Measurements from ENCODE around the gene GPC6.

Gene GPC6

DNA sequence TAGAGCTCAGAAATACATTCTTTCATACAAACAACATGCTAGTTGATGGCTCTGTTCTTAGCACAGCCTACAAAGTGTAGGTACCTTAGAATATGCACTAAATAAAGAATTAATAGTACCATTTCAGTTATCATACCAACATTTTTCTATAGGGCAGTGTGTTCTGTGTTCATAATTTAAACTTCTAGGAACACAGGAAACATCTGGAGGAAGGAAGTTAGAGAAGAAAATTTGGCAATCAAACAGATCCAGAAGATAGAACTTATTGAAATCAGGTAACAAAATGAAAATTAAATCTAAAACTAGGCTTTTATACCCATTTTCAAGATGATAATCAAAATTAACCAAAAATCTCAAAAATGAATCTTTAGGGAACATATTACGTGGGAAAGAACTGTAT lies 725.3 kb downstream of the GPC6 start:
- in situ Hi-C loops (cut with HindIII; ENCODE audit: low pct_ligation_motif_present, low sequenced_read_pairs) = no loop called here
- no peak overlapping the region for H3K27ac ChIP-seq
- H3K36me3 ChIP-seq (replicated peaks) = no peaks in the 10 kb centered on the region
- TF ChIP-seq, protein P1, sequence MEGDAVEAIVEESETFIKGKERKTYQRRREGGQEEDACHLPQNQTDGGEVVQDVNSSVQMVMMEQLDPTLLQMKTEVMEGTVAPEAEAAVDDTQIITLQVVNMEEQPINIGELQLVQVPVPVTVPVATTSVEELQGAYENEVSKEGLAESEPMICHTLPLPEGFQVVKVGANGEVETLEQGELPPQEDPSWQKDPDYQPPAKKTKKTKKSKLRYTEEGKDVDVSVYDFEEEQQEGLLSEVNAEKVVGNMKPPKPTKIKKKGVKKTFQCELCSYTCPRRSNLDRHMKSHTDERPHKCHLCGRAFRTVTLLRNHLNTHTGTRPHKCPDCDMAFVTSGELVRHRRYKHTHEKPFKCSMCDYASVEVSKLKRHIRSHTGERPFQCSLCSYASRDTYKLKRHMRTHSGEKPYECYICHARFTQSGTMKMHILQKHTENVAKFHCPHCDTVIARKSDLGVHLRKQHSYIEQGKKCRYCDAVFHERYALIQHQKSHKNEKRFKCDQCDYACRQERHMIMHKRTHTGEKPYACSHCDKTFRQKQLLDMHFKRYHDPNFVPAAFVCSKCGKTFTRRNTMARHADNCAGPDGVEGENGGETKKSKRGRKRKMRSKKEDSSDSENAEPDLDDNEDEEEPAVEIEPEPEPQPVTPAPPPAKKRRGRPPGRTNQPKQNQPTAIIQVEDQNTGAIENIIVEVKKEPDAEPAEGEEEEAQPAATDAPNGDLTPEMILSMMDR (IDR thresholded peaks at IDR 0.05; ENCODE audit: low read depth, low read length, missing control alignments) = no peak
- H3K4me3 ChIP-seq (ENCODE audit: low read depth, low read length) = no peak overlapping the region
- no peaks in the 10 kb centered on the region for H3K27me3 ChIP-seq (replicated peaks)
- DNase-seq = no peak

DNA sequence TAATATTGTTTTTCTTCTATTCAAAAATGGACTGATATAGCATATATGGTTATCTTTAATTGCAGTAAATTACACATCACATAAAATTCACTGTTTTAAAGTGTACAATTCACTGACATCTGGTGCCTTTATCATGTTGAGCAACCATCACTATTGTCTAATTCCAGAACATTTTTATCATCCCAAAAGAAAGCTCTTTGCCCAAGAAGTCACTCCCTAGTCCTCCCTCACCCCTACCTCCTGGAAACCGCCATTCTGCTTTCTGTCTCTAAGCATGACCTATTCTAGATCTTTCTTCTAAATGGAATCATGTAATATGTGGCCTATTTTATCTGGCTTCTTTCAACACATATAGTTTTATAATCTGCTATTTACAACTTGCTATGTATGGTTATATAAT lies 727.2 kb downstream of the GPC6 start:
- Histone ChIP-seq H3K27ac (no peak overlapping the region), H3K36me3 (replicated peaks) (no peaks in the 10 kb centered on the region), H3K4me3 (ENCODE audit: low read depth, low read length) (no peak overlapping the region), H3K27me3 (replicated peaks) (no peaks in the 10 kb centered on the region)
- DNase-seq = no peak
- TF ChIP-seq, protein P1 (IDR thresholded peaks at IDR 0.05; ENCODE audit: low read depth, low read length, missing control alignments) = no peak
- in situ Hi-C loops (cut with HindIII; ENCODE audit: low pct_ligation_motif_present, low sequenced_read_pairs) = no loop called here

DNA sequence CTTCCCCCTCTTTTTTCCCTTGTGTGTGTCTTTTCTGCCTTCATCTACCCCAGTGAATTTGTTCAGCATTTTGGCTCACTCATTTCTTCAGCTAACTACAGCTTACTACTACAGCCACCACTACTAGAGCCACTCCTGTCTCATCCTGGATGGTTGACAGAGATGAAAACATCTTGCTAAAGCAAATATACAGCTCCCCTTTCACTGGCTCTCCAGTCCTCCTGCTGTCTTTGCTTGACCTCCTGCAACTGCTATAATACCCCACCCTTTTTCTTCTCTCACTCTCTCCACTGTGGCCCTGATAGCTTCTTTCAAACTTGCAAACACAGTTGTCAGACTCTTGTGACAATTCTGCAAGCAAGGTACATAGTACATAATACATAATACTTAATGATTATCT lies 729.3 kb downstream of the GPC6 start:
- no peak for DNase-seq
- TF ChIP-seq, protein P1 (IDR thresholded peaks at IDR 0.05; ENCODE audit: low read depth, low read length, missing control alignments) = no peak
- H3K4me3 ChIP-seq (ENCODE audit: low read depth, low read length) = no peak overlapping the region
- in situ Hi-C loops (cut with HindIII; ENCODE audit: low pct_ligation_motif_present, low sequenced_read_pairs) = no loop called here
- no peaks in the 10 kb centered on the region for H3K27me3 ChIP-seq (replicated peaks)
- H3K36me3 ChIP-seq (replicated peaks) = no peaks in the 10 kb centered on the region
- no peak overlapping the region for H3K27ac ChIP-seq

DNA sequence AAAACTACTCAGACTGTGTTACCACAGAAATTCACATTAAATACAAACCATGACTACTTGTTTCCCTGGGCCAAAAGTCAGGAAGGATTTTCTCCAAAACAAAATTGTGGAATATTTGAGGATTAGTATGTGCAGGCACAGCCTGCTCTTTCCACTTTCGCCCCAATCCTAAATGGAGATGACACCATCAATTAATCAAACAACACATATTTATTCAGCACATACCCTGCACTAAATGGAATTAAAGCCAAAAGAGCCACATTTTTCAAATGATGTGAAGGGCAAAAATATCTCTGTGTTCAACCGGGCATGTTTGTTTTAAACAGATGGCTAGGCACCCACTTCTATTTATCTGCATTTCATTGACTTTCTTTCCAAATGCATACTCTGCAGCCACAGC lies 729.8 kb downstream of the GPC6 start:
- Histone ChIP-seq H3K27ac (no peak overlapping the region), H3K36me3 (replicated peaks) (no peaks in the 10 kb centered on the region), H3K4me3 (ENCODE audit: low read depth, low read length) (no peak overlapping the region), H3K27me3 (replicated peaks) (no peaks in the 10 kb centered on the region)
- TF ChIP-seq, protein P1 (IDR thresholded peaks at IDR 0.05; ENCODE audit: low read depth, low read length, missing control alignments) = no peak
- no peak for DNase-seq
- in situ Hi-C loops (cut with HindIII; ENCODE audit: low pct_ligation_motif_present, low sequenced_read_pairs) = no loop called here

DNA sequence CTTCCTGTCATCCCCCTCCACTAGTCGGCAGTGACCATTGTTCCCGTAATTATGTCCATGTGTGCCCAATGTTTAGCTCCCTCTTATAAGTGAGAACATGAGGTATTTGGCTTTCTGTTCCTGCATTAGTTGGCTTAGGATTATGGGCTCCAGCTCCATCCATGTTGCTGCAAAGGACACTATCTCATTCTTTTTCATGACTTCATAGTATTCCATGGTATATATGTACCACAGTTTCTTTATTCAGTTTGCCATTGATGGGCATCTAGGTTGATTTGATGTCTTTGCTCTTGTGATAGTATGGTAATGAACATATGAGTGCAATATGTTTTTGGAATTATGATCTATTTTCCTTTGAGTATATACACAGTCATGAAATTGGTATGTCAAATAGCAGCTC lies 730.8 kb downstream of the GPC6 start:
- TF ChIP-seq, protein P1 (IDR thresholded peaks at IDR 0.05; ENCODE audit: low read depth, low read length, missing control alignments) = no peak
- H3K27me3 ChIP-seq (replicated peaks) = no peaks in the 10 kb centered on the region
- in situ Hi-C loops (cut with HindIII; ENCODE audit: low pct_ligation_motif_present, low sequenced_read_pairs) = no loop called here
- H3K27ac ChIP-seq = no peak overlapping the region
- DNase-seq = no peak
- no peak overlapping the region for H3K4me3 ChIP-seq (ENCODE audit: low read depth, low read length)
- no peaks in the 10 kb centered on the region for H3K36me3 ChIP-seq (replicated peaks)

DNA sequence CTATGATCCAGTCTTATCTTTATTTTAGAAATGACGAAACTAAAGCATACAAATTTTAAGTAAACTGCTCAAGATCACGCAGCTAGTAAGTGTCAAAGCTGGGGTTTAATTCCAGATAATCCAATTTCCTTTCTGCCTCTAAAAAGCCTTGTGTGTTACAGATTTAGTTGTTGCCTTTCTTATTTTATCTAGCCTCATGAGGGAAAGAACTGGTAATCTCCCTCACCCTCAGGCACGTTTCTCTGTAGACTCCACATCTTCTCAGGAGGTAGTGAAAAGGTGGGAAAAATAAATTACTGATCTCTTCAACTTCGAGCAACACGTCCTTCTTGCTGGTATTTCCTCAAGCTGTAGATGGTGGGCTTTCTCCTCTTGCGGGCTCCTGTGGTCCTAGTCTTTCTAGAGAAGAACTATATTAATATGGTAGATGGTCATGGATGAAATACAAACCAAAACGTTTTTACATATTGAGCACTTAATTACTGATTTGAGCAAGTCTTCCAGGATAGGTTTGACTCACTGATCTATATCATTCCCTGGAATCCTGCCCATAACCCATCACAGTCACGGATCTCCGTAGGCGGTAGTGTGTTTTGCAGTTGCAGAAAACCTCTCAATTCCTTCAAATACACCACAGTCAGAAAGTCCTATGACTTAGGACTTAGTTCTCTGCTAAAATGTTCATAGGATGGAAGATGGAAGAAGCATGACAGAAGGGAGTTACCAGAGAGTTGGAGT lies 733.4 kb downstream of the GPC6 start:
- in situ Hi-C loops (cut with HindIII; ENCODE audit: low pct_ligation_motif_present, low sequenced_read_pairs) = no loop called here
- Histone ChIP-seq H3K27ac (no peak overlapping the region), H3K27me3 (replicated peaks) (no peaks in the 10 kb centered on the region), H3K36me3 (replicated peaks) (no peaks in the 10 kb centered on the region), H3K4me3 (ENCODE audit: low read depth, low read length) (no peak overlapping the region)
- TF ChIP-seq, protein P1 (IDR thresholded peaks at IDR 0.05; ENCODE audit: low read depth, low read length, missing control alignments) = no peak
- peak; percentile 22 for DNase-seq

All from brain microvascular endothelial cell (primary cell).